ENCODE data around the gene MAGI1. TPM values are rescaled to one million over a fixed set of nuclear protein-coding genes. Genes with fewer than 3 reads are reported as not detected.

Gene MAGI1
- total RNA-seq, 1 donor from 2014 or later = 45.8 TPM

DNA sequence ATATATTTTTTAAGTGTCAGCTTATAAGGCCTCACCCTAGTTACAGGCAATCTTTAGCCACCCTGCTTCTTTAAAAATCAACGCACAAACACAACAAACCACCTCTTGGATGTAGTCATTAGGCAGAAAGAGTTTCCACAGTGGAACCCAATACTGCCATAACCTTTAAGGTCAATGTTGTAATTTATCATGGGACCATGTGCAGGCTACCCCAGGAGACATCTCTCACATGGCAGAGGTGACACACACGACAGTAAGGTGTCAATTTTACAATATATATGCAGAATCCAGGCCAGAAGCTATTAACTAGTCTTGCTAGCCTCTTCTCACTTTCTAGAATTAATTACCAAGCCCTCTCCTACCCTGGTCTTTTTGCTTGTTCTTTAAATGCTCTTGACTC, 336.5 kb downstream of the MAGI1 start:
- H3K4me1 ChIP-seq = no peaks in the 10 kb centered on the region
- no peak for TF ChIP-seq CTCF (IDR thresholded peaks at IDR 0.05)
- no peaks in the 10 kb centered on the region for H3K27me3 ChIP-seq
- ATAC-seq = no peak
- no peaks in the 10 kb centered on the region for H3K36me3 ChIP-seq
- H3K9me3 ChIP-seq = no peaks in the 10 kb centered on the region
- intact Hi-C loops (cut with DNase I) = no loop called here
- no peak for DNase-seq
- H3K4me3 ChIP-seq = no peak overlapping the region
- H3K27ac ChIP-seq = no peak overlapping the region

GRCh38 chr3:65701516-65701915, 337.2 kb downstream of the MAGI1 start:
- Histone ChIP-seq H3K9me3 (no peaks in the 10 kb centered on the region), H3K4me3 (no peak overlapping the region), H3K27ac (no peak overlapping the region), H3K4me1 (no peaks in the 10 kb centered on the region), H3K36me3 (no peaks in the 10 kb centered on the region), H3K27me3 (no peaks in the 10 kb centered on the region)
- TF ChIP-seq CTCF (IDR thresholded peaks at IDR 0.05) = no peak
- ATAC-seq (no peak), DNase-seq (no peak)
- intact Hi-C loops (cut with DNase I) = no loop called here

DNA sequence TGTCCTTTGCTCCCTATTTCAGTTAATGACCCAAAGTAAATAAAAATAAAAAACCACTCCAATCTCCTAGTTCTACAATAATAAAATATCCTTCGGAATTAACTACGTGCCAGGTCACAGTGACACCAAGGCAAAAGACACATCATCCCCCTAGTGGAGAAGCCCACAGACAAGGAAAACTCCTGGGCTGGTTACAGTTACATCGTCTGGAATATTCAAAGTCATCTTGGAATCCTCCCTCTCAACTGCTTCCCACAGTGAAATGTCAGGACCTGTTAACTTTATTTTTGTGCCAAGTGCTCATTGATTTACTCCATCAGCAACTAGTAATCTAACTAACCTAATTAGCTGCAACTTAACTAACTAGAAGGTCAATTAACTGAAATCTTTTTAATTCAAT, 349.3 kb downstream of the MAGI1 start:
- no peak overlapping the region for H3K27ac ChIP-seq
- ATAC-seq = no peak
- H3K36me3 ChIP-seq = no peaks in the 10 kb centered on the region
- TF ChIP-seq CTCF (IDR thresholded peaks at IDR 0.05) = no peak
- intact Hi-C loops (cut with DNase I) = no loop called here
- no peak overlapping the region for H3K4me3 ChIP-seq
- H3K27me3 ChIP-seq = no peaks in the 10 kb centered on the region
- no peaks in the 10 kb centered on the region for H3K4me1 ChIP-seq
- H3K9me3 ChIP-seq = no peaks in the 10 kb centered on the region
- DNase-seq = no peak

- no peaks in the 10 kb centered on the region for H3K4me1 ChIP-seq
- no peaks in the 10 kb centered on the region for H3K36me3 ChIP-seq
- no peak overlapping the region for H3K4me3 ChIP-seq
- TF ChIP-seq CTCF (IDR thresholded peaks at IDR 0.05) = no peak
- intact Hi-C loops (cut with DNase I) = no loop called here
- H3K9me3 ChIP-seq = no peaks in the 10 kb centered on the region
- DNase-seq (no peak), ATAC-seq (no peak)
- H3K27me3 ChIP-seq = no peaks in the 10 kb centered on the region
- no peak overlapping the region for H3K27ac ChIP-seq
These were observed 351.0 kb downstream of the MAGI1 start for GRCh38 chr3:65687741-65688140.

- intact Hi-C loops (cut with DNase I) = no loop called here
- DNase-seq (no peak), ATAC-seq (no peak)
- TF ChIP-seq CTCF (IDR thresholded peaks at IDR 0.05) = no peak
- Histone ChIP-seq H3K4me1 (no peaks in the 10 kb centered on the region), H3K9me3 (no peaks in the 10 kb centered on the region), H3K27me3 (no peaks in the 10 kb centered on the region), H3K36me3 (no peaks in the 10 kb centered on the region), H3K27ac (no peak overlapping the region), H3K4me3 (no peak overlapping the region)
These were observed 353.0 kb downstream of the MAGI1 start for GRCh38 chr3:65685621-65686235.

DNA sequence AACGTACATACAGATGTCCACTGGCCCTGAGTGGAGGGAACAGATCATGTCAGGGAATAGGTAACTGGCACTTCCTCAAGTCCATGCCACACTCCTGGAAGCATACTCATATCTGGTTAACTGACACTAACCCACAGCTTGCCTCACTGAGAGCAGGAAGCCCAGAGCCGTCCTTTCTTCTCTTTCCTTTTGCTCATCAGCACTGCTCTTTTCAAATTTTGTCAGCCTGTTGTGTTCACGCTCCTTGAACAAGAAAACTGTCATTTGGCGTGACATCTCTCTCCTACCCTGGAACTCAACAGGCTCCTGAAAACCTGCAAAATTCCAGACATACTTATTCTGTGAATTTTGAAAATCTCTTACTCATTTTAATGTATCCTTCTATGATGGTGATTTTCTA, 360.2 kb downstream of the MAGI1 start:
- DNase-seq (no peak), ATAC-seq (no peak)
- H3K27me3 ChIP-seq = no peaks in the 10 kb centered on the region
- intact Hi-C loops (cut with DNase I) = no loop called here
- no peak overlapping the region for H3K27ac ChIP-seq
- no peaks in the 10 kb centered on the region for H3K9me3 ChIP-seq
- TF ChIP-seq CTCF (IDR thresholded peaks at IDR 0.05) = no peak
- peaks cover 5% of the 10 kb centered on the region for H3K4me1 ChIP-seq
- no peak overlapping the region for H3K4me3 ChIP-seq
- H3K36me3 ChIP-seq = no peaks in the 10 kb centered on the region
